Activated CD8-positive, alpha-beta T cell treated with anti-CD3 and anti-CD28 coated beads, Interleukin-2, amount 10 ng/mL, durations not matched to agents 7 days and 5 days (primary cell): ENCODE results near the gene COL9A3. TPM values are rescaled to one million over a fixed set of nuclear protein-coding genes. Genes with fewer than 3 reads are reported as not detected.
A peak's percentile ranks its signal among the peaks of the same experiment; 100 is the strongest.

Source experiments
- ATAC-seq: fragments of 150-1000 bp; cut with Tn5 transposase; one replicate; pipeline ENCODE4 v1.10.0; 2021; ENCODE audit warnings: moderate library complexity
- CTCF ChIA-PET: fragments of 350-600 bp; sonication (Branson Sonifier 250); formaldehyde crosslinking; loops from one replicate; lab custom pipeline; 2021; ENCODE audit warnings: antibody characterized with exemption; lab: Charles Lee
- POLR2A ChIA-PET: fragments of 350-600 bp; sonication (Branson Sonifier 250); formaldehyde crosslinking; loops from one replicate; lab custom pipeline; 2021; ENCODE audit warnings: antibody characterized with exemption; lab: Charles Lee
- DNase-seq: peaks from one replicate; pipeline ENCODE4 v3.0.0-alpha.2; 2020
- H3K27ac Mint-ChIP-seq: one replicate; pipeline ENCODE4 v1.8.0; 2021; ENCODE audit warnings: mild to moderate bottlenecking, mixed read lengths
- H3K27me3 Mint-ChIP-seq: one replicate; pipeline ENCODE4 v1.8.0; 2021; ENCODE audit warnings: low read depth, mixed read lengths
- H3K36me3 Mint-ChIP-seq: one replicate; pipeline ENCODE4 v1.8.0; 2021; ENCODE audit warnings: low read depth, mixed read lengths
- H3K4me1 Mint-ChIP-seq: one replicate; pipeline ENCODE4 v1.8.0; 2021; ENCODE audit warnings: low read depth, mixed read lengths
- H3K4me3 Mint-ChIP-seq: one replicate; pipeline ENCODE4 v1.8.0; 2021; ENCODE audit warnings: mild to moderate bottlenecking, mixed read lengths
- H3K9me3 Mint-ChIP-seq: one replicate; pipeline ENCODE4 v1.8.0; 2022; ENCODE audit warnings: mixed read lengths; ENCODE audit not compliant: insufficient read depth
- total RNA-seq, 2 experiments: library from RNA; stranded (reverse); gene quantifications; one replicate each; pipeline ENCODE4 v1.2.3, GENCODE V29; 2021

Gene COL9A3
- total RNA-seq: not detected

DNA sequence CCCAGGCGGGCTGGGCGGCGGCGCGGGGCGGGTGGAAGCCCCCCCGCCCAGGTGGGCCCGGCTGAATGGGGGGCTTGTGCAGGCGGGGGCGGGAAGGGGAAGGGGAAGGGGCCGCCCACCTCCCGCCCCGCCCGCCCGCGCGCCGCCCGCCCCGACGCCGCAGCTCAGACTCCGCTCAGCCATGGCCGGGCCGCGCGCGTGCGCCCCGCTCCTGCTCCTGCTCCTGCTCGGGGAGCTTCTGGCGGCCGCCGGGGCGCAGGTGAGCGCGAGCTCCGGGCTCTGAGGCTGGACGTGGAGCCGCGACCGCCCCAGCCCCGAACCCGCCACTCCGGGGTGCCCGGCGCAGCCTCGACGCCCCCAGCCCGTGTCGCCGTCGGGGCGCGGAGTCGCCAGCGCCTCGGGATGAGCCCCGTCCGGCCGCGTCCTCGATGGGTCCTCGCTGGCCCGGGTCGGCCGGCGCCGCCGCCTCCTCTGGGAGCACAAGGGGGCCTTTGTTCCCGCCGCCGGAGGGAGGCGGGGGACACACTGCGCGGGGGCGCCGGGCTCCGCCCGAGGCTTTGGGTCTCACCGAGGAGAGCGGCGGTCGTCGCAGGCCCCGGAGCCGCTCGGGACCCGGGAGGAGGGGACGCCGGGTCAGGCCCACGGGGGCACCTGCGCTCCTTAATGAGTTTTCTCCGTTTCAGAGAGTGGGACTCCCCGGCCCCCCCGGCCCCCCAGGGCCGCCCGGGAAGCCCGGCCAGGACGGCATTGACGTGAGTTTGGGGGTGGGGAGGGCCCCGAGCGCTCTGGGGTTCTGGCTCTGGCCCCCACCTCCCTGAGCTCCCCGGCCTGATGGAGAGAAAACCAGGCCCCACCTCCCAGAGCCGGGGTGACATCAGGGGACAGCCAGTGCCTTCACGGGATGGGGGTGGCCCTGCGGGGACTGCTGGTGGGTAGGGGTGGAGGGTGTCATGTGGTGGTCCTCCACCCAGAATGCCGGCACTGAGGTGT lies at the start of gene COL9A3:
Gene COL9A3, plus strand, starts transcription at position 167 of the 990 bp plus-strand sequence. Its CDS starts 15 bp downstream, at position 182.
- CTCF ChIA-PET: interaction anchor here (1.0 kb wide), 1 partner anchor 9 kb away, joined by 3 read pairs; no protein-coding TSS in a partner anchor

DNA sequence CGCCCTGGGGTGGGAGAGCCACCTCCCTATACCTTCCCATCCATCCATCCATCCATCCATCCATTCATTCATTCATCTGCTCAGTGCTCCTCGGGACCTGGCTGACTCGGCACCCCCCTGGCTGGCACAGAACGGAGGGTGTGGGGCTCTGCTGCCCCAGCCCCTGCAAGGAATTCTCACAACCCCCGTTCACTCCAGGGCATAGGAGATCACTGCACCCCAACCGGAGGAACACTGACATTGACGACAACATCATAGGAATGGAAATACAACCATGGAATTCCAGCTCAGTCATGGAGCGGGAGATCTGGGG lies 48.7 kb upstream of the COL9A3 start:
- POLR2A ChIA-PET: no interaction called here
- H3K4me3 Mint-ChIP-seq: no peak overlapping the region
- ATAC-seq (no peak), DNase-seq (no peak)
- CTCF ChIA-PET: interaction anchor here (2.5 kb wide), 1 partner anchor 23 kb away, joined by 6 read pairs; no protein-coding TSS in a partner anchor
- peaks cover 3% of the 10 kb centered on the region for H3K4me1 Mint-ChIP-seq
- H3K27ac Mint-ChIP-seq: no peak overlapping the region
- H3K36me3 Mint-ChIP-seq: no peaks in the 10 kb centered on the region
- H3K27me3 Mint-ChIP-seq: no peaks in the 10 kb centered on the region
- H3K9me3 Mint-ChIP-seq: no peaks in the 10 kb centered on the region

More for the DNA sequence above, at the start of gene COL9A3:
- Mint-ChIP-seq H3K4me1 (peaks cover 4% of the 10 kb centered on the region), H3K9me3 (no peaks in the 10 kb centered on the region), H3K4me3 (peak within 1 kb of the TSS; percentile 22), H3K36me3 (peaks cover 5% of the 10 kb centered on the region), H3K27me3 (peaks cover 25% of the 10 kb centered on the region), H3K27ac (no peak within 1 kb of the TSS)
- no peak for DNase-seq
- ATAC-seq: peak; percentile 45
- POLR2A ChIA-PET: interaction anchor here (1.3 kb wide), 1 partner anchor 12 kb away, joined by 3 read pairs; no protein-coding TSS in a partner anchor

DNA sequence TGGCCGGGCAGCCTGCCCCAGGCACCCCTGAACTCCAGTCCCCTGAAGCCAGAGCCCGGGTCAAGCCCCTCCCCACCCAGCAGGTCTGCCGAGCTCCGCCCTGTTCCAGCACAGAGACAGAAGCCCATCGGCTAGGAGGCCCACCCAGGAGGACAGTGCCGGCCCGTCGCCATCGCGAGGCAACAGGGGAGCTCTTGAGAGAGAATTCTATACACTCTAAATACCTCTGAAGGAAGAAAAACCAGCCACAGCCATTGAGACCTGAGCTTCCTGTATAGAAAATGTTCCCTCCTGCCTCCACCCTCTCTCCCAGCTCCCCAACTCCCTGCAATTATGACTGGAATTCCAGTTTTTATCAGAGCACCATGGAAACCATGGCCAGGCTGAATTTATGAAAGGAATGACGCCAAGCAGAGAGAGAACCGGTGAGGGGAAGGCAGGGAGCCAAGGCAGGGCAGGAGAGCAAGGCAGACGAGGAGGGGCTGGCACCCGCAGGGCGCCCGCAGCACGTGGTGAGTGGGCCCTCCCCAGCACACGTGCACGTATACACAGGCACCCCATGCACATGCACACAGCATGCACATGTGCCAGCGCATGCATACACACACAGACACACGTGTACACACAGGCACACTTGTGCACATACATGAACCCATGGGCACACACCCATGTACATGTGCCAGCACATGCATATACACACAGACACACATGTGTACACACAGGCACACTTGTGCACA lies 48.1 kb upstream of the COL9A3 start:
- no peak for ATAC-seq
- Mint-ChIP-seq H3K4me1 (peaks cover 3% of the 10 kb centered on the region), H3K27me3 (no peaks in the 10 kb centered on the region), H3K4me3 (no peak overlapping the region), H3K27ac (no peak overlapping the region), H3K9me3 (no peaks in the 10 kb centered on the region), H3K36me3 (no peaks in the 10 kb centered on the region)
- CTCF ChIA-PET: interaction anchor here (2.5 kb wide), 1 partner anchor 23 kb away, joined by 6 read pairs; no protein-coding TSS in a partner anchor
- POLR2A ChIA-PET: no interaction called here
- no peak for DNase-seq

DNA sequence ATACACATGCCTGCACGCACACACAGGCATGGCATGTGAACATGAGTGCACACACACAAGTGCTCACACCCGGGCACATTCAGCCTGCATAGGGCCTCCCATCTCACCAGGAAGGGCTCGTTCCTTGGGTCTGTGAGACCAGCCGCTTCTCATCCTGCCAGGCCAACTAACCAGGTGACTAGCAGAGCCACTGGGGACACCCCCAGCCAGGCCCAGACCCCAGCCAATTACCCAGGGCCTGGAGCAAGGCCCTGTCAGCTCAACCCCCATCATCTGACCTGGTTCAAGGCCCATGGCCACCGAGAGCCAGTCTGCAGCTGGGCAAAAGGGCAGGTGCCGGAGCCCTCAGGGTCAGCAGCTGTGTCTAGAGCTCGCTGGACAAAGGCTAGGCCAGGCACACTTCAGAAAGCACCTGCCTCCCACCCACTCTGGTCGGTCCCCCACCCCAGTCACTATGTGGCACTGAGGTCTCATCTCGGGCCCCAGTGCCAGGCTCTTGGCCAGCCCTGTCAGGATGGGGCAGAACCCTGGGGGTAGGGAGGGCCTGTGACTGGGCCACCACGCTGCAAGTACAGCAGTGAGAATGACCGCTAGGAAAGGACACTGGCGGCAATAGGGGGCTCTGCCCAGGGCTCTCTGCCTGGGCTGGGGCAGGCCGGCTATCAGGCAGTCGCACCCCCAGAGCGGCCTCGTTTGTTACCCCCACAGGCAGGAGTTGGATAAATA lies 47.3 kb upstream of the COL9A3 start:
- H3K9me3 Mint-ChIP-seq: no peaks in the 10 kb centered on the region
- H3K36me3 Mint-ChIP-seq: no peaks in the 10 kb centered on the region
- no peak overlapping the region for H3K4me3 Mint-ChIP-seq
- H3K27ac Mint-ChIP-seq: peak overlapping the region; percentile 53
- CTCF ChIA-PET: no interaction called here
- peaks cover 8% of the 10 kb centered on the region for H3K4me1 Mint-ChIP-seq
- no peaks in the 10 kb centered on the region for H3K27me3 Mint-ChIP-seq
- POLR2A ChIA-PET: no interaction called here
- DNase-seq: no peak
- ATAC-seq: no peak

DNA sequence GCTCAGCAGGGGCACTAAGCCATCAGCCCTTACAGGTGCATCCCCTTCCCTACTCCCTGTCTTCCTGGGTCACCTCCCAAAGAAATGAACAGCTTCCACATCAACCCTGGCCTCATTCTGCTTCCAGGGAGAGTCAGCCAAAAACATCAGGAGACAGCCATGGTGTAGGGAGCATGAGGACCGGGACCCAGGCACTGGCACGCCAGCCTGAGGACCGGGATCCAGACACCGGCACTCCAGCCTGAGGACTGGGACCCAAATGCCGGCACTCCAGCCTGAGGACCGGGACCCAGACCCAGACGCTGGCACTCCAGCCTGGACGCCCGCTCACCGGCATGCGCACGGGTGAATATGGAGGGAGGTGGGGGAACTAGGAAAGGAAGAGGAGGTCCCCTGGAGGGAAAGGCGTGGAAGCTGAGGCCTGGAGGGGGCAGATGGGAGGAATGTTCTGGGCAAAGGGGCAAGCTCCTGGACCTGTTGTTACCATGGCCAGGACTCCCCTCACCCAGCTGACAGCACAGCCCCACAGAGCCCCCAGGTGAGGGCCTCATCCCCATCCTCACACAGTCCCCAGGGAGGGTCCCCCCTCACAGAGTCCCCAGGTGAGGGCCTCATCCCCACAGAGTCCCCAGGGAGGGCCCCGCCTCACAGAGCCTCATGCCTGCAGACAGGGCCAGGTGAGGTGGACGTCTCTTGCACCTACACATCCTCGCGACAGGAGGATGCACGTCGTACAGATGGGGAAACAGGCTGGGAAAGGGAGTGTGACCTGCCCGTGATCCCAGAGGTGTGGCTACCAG lies 46.5 kb upstream of the COL9A3 start:
- Mint-ChIP-seq H3K27ac (no peak overlapping the region), H3K4me3 (no peak overlapping the region), H3K27me3 (no peaks in the 10 kb centered on the region), H3K4me1 (peaks cover 16% of the 10 kb centered on the region), H3K9me3 (no peaks in the 10 kb centered on the region), H3K36me3 (no peaks in the 10 kb centered on the region)
- ATAC-seq (no peak), DNase-seq (no peak)
- POLR2A ChIA-PET: no interaction called here
- CTCF ChIA-PET: no interaction called here

DNA sequence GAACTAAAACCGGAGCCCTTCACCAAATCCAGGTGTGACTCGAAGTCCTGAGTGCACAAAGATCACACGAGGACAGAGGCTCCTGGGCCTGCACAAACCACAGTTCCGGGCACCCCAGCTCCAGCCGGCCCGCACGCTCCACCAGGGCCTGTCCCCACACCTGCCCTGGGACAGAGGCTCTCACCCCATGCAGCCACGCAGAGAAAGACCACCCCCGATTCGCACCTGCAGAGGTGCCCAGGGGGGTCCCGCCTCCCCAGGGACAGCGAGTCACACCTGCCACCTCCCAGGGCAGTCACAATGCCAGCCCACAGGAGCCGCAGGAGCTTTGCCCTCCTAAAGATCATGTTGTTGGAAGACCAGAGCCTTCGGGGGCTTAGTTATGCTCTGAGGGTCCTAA lies 45.9 kb upstream of the COL9A3 start:
- peaks cover 20% of the 10 kb centered on the region for H3K4me1 Mint-ChIP-seq
- CTCF ChIA-PET: interaction anchor here (1.0 kb wide), 1 partner anchor 23 kb away, joined by 3 read pairs; no protein-coding TSS in a partner anchor
- no peaks in the 10 kb centered on the region for H3K36me3 Mint-ChIP-seq
- H3K27me3 Mint-ChIP-seq: no peaks in the 10 kb centered on the region
- no peaks in the 10 kb centered on the region for H3K9me3 Mint-ChIP-seq
- POLR2A ChIA-PET: no interaction called here
- no peak overlapping the region for H3K4me3 Mint-ChIP-seq
- DNase-seq (no peak), ATAC-seq (no peak)
- H3K27ac Mint-ChIP-seq: no peak overlapping the region

DNA sequence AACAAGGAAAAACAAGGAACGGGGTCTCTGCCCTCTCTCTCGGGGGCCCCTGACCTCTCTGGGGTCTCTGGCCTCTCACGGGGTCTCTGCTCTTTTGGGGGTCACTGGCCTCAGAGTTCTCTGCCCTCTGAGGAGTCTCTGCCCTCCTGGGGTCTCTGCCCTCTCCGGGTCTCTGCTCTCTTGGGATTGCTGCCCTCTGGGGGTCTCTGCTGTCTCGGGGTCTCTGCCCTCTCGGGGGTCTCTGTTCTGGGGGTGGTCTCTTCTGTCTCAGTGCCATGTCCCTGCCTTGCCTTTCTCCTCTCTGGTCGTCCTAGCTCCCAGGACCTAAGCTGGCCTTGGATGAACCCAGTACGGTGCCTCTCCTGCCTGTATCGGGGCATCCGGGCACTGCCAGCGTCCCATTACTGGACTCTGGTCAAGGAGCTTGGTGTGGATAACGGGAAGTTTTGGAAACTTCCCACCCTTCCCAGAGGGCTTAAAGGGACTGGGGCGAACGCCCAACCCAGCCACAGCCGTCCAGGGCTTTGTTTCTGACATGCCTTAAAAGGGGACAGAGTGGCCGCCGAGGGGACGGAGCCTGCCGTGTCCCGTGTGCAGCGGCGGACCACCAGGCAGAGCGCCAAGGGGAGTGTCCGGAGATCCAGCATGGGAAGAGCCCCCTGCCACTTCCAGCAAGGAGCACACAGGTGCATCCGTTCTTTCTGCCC lies 45.3 kb upstream of the COL9A3 start:
- ATAC-seq (no peak), DNase-seq (no peak)
- Mint-ChIP-seq H3K4me3 (no peak overlapping the region), H3K36me3 (no peaks in the 10 kb centered on the region), H3K9me3 (no peaks in the 10 kb centered on the region), H3K4me1 (peaks cover 25% of the 10 kb centered on the region), H3K27me3 (no peaks in the 10 kb centered on the region), H3K27ac (no peak overlapping the region)
- CTCF ChIA-PET: interaction anchor here (1.0 kb wide), 1 partner anchor 23 kb away, joined by 3 read pairs; no protein-coding TSS in a partner anchor
- POLR2A ChIA-PET: no interaction called here

DNA sequence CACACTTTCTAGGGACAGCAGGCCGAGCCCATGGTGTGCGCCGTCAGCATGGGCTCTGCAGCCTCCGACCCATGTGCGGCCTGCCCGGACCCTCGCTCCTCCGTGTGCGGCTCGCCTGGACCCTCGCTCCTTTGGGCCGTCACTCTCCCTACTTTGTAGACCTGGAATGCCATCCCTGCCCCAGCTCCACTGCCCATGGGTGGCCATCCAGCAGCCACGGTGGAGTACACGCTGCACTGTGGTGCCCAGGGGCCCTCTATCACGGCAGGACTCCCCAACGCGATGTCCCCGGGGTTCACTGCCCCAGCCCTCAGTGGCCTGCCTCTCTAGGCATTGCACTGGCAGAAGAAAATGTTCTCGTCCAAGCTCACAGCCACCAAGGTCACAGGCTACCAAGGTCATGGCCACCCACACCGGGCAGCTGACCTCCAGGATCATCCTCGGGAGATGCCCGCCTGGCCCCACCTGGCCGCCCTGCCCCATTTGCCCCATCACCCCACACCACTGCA lies 44.7 kb upstream of the COL9A3 start:
- H3K27me3 Mint-ChIP-seq: no peaks in the 10 kb centered on the region
- ATAC-seq (no peak), DNase-seq (no peak)
- H3K36me3 Mint-ChIP-seq: no peaks in the 10 kb centered on the region
- ChIA-PET POLR2A (no interaction called here), CTCF (interaction anchor here (1.0 to 1.6 kb wide), 3 partner anchors 16 to 22 kb away, joined by 3 to 5 read pairs (median 5); no protein-coding TSS in a partner anchor)
- peaks cover 31% of the 10 kb centered on the region for H3K4me1 Mint-ChIP-seq
- no peak overlapping the region for H3K27ac Mint-ChIP-seq
- no peaks in the 10 kb centered on the region for H3K9me3 Mint-ChIP-seq
- H3K4me3 Mint-ChIP-seq: no peak overlapping the region

DNA sequence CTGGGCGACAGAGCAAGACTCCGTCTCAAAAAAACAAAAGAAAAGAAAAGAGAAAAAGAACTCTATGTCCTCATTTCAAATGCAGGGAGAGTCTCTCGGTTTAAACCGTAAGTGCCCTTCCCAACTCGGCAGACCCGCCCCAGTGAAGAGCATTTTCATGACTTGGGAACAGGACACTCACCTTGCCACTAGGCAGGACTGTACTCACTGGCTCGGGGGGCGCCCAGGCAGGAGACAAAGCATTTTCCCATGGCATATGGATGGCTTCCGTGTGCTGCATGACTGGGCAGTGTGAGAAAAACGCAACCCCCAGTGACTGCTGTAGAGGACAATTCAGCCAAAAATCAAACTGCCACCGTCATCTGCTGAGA lies 44.2 kb upstream of the COL9A3 start:
- Mint-ChIP-seq H3K4me3 (no peak overlapping the region), H3K4me1 (peaks cover 35% of the 10 kb centered on the region), H3K27ac (no peak overlapping the region), H3K27me3 (no peaks in the 10 kb centered on the region), H3K36me3 (no peaks in the 10 kb centered on the region), H3K9me3 (no peaks in the 10 kb centered on the region)
- ChIA-PET POLR2A (no interaction called here), CTCF (interaction anchor here (1.6 to 1.8 kb wide), 3 partner anchors 10 to 19 kb away, joined by 4 to 5 read pairs (median 5); no protein-coding TSS in a partner anchor)
- ATAC-seq (no peak), DNase-seq (no peak)
